Inferior parietal cortex (tissue), 1 donor: ENCODE measurements around the gene PIK3R5.
A peak's percentile ranks its signal among the peaks of the same experiment; 100 is the strongest.
"Not testable (repeated sequence)": the region's sequence is repeated elsewhere in the genome, so short reads cannot be mapped to it uniquely, and the experiment has no call there.

Experiments
- DNase-seq: peaks from one replicate; pipeline ENCODE4 v3.0.0-alpha.2; 2016; ENCODE audit errors: extremely low spot score

The PIK3R5 gene, protein sequence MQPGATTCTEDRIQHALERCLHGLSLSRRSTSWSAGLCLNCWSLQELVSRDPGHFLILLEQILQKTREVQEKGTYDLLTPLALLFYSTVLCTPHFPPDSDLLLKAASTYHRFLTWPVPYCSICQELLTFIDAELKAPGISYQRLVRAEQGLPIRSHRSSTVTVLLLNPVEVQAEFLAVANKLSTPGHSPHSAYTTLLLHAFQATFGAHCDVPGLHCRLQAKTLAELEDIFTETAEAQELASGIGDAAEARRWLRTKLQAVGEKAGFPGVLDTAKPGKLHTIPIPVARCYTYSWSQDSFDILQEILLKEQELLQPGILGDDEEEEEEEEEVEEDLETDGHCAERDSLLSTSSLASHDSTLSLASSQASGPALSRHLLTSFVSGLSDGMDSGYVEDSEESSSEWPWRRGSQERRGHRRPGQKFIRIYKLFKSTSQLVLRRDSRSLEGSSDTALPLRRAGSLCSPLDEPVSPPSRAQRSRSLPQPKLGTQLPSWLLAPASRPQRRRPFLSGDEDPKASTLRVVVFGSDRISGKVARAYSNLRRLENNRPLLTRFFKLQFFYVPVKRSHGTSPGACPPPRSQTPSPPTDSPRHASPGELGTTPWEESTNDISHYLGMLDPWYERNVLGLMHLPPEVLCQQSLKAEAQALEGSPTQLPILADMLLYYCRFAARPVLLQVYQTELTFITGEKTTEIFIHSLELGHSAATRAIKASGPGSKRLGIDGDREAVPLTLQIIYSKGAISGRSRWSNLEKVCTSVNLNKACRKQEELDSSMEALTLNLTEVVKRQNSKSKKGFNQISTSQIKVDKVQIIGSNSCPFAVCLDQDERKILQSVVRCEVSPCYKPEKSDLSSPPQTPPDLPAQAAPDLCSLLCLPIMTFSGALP

DNA sequence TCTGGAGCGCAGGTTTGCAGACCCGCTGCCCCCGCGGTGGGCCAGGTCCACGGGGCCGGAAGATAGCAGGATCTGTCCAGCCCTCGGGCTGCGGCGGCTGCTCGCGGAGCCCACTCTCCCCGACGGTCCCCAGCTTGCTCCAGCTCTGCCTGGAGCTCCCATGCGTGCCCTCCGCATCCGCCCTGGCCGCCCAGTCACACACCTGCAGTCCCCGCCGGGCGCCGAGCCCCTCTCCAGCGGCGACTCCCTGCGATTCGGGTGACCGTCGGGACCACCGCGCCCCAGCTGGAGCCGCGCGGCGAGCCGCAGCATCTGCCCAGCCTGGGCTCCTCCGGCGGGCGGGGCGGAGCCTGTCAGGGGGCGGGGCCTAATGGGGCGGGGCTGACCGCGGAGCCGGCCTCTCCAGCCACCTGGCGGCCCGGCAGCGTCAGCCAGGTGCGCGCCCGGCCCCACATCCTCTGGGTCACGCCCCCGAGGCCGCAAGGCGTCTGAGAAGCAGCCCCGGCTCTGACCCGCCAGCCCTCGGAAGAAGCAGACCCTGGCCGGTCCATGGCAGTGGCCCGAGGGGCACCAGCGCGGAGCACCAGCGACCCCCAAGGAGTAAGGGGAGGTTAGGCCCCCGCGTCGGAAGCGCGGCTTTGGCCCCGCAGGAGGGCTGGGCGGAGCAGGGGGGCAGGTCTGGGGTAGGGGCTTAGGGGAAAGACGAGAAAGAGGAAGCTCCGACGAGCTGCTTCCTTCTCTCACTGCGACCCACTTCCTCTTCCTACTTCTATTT is at the start of gene PIK3R5:
Gene PIK3R5 (minus strand): TSS at position 314 of the 775 bp plus-strand sequence. CDS start 54,213 bp downstream, outside the sequence.
- no peak for DNase-seq

DNA sequence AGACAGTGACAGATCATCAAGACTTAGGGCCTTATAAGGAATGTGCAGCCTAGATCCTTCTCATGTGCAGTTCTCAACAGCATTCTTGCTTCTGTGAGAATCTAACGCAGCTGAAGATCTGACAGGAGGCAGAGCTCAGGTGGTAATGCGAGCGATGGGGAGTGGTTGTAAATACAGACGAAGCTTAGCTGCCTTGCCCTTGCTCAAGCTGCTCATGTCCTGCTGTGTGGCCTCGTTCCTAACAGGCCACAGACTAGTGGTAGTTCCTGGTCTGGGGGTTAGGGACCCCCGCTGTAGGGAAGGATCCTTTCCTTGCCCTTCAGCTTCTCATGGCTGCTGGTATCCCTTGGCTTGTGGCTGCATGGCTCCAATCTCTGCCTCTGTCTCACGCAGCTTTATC is 45.5 kb upstream of the PIK3R5 start:
- no peak for DNase-seq

DNA sequence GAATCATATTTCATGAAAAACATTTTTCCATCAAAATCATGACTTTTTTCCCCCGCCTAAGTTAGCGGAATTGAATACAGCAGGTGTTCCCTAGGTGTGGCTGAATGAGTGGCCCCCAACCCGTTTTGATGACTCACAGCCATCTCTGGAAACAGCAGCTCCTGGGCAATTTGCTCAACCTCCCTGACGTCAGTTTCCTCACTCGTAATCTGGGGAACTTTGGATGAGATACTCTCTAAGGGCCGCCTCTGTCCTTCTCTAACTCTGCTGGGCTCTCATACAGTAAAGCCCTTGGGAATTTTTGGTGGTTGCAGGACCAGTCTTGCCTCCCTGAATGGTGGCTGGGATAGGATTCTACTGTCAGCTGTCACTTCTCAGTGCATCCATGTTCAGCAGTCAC is 44.2 kb upstream of the PIK3R5 start:
- no peak for DNase-seq

DNA sequence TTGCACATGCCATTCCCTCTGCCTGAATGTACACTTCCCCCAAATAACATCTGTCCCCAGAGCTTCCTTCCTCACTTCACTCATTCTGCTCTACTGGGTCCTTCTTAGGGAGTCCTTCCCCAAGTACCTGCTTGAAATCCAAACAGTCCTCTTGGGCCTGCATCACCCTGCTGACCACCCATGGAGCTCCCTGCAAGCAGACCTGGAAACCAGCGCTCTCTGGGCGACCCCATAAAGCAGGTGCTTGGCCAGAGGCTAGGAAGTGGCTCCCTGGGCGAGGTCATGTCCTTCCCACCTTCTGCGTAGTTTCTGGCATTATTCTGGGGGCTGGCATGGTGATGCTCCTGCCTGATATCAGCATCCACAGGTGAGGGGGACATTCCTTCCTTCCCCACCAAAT is 43.6 kb upstream of the PIK3R5 start:
- no peak for DNase-seq

DNA sequence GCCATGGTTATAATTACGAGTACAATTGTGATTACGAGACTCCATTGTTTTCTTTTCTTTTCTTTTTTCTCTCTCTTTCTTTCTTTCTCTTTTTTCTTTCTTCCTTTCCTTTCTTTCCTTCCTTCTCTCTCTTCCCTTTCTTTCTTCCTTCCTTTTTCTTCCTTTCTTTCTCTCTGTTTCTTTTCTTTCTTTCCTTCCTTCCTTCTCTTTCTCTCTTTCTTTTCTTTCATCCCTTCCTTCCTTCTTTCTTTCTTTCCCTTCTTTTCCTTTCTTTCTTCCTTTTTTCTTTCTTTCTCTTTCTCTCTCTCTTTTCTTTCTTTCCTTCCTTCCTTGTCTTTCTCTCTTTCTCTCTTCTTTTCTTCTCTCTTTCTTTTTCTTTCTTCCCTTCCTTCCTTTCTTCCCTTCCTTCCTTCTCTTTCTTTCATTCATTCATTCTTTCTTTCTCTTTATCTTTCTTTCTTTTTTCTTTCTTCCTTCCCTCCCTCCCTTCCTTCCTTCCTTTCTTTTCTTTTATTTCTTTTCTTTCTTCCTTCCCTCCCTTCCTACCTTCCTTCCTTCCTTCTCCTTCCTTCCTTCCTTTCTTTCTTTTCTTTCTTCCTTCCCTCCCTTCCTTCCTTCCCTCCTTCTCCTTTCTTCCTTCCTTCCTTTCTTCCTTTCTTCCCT is 41.7 kb upstream of the PIK3R5 start:
- no peak for DNase-seq

DNA sequence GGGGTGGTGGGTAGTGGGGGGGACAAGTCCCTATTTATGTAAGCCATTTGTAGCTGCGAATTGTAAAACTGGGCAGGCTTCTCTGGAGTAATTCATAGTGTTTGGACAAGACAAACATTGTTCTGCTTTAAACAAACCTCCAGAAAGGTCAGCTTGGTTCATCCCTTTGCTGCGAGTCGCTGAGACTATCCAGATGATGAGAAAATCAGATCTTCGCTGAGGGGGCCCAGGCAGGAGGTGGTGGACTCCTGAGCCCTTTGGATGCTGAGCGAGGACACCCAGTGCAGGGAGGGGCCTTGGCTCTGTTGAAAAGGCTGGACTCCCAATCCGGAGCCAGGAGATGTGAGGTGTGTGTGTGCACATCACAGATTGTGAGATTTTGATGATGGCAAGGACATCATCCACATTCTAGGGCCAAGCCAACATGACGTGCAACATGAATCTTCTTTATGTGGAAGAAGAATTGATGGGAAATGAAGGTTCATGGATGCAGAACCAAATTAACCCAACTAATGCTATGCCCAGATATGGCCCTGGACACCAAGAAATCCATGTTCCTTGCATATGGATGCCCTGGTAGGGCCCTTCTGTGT is 40.8 kb upstream of the PIK3R5 start:
- DNase-seq: no peak

DNA sequence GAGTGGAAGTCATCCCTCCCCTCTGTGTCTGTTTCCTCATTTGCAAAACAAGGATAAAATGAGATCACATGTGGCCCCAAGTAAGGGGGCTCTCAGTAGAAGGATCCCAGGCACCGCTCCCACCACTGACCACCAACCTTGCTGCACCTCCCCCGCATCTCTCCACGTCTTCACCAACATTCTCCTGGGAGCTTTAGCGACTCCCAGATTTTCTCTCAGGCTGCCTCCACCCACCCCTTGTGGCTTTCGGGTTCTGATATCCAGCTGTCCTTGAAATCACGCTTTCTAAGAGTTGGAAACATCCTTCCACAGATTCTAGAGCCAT is 39.4 kb upstream of the PIK3R5 start:
- DNase-seq: no peak

DNA sequence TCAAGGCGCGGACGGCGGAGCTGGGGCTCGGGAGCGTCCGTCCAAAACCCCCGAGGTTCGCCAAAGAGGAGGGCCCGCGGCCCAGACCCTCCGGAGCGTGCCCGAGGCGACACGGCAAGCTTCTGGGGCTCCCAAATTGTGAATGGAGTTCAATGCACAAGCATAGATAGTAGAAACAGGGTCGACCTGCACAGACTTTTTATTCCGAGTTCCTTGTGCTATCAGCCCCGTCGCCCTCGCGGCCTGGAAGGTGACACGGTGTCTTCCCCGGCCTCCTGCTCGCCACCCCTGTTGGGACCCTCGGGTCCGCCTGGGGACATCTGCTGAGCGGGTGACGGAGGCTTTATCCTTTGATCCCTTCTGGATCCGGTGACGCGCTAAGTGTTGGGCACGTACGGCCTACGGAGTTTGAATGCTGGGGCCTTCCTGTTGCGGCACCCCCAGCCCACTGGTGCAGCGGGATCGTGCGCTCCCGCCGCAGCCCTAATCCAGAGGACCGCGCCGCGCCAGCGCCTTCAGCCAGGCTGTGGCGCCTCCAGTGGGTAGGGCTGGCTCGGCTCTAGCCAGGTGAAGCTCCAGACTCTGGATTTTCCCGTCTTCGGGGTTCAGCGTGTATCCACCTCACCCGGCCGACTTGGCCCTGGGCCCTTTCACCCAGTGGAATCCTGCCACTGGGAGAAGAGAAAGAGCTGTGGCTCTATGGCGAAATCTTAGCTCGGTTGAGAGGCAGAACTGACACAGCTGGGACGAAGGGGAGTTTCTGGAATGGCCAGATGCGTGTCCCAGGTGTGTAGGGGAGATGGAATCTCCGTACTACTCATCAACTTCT is 38.8 kb upstream of the PIK3R5 start:
- no peak for DNase-seq

DNA sequence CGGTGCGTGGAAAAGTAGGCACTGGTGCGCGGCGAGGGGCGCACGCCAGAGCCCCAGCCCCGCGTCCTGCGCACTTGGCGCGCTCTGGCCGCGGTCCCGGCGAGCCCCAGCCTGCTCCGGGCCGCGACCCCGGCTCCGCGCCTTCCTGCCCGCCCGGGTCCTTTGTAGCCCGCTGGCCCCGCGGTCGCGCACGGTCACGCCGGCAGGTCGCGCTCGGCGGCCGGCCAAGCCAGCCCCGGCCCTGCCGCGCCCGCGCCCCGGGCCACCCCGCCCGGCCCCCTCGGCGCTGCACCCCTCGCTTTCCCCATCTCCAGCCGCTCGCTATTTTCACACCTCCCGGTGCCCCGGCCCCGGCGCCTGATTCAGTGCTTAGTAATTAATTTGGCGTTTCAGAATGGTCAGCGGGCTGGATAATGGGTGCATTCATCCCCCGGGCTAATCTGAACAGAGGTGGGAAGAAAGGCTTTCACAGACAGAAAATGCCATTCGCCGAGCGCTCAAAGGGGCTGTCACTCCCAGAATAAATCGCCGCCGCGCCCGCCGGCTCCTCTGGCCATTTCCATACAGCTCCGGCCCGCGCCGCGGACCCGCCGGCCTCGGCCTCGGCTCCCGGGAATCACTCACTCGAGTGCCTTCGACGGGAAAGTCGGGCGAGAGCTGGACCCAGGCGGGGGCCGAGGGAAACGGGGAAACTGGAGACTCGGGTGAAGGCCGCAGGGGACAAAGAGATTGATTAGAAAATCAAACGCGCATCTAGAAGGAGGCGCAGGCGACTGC is 38.0 kb upstream of the PIK3R5 start:
- DNase-seq: no peak

DNA sequence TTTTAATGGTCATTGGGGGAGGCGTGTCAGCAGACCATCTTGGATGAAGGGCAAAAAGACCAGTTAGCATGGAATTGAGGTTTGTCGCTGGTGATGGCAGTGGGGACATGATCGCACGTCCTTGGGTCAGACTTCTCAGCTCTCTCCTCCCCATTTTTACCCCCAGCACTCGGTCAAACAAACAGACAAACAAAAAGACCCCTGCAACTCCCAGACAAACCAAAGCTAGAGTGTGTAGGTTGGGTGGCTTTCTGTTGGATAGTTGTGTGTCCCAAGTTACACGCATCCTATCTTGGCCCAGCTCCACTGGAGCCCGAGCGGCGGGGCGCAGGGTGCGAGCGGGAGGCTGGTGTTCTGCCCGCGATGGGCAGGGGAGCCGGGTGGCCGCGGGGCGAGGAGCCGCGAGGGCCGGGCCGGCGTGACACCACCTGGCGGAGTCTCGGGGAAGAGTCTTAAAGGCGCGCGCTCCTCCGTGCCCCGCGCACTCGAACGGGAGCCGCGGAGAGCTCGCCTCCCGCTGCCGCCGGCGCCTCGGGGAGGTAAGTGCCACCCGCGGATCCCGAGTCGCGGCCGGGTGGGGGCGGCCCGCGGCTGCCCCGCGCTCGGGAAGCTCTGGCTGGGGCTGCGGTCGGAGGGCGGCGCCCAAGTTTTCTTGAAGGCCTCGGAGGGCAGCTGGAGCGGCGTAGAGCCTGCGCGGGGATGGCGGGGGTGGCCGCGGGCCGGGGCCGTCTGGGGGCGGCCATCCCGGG is 37.3 kb upstream of the PIK3R5 start:
- no peak for DNase-seq

DNA sequence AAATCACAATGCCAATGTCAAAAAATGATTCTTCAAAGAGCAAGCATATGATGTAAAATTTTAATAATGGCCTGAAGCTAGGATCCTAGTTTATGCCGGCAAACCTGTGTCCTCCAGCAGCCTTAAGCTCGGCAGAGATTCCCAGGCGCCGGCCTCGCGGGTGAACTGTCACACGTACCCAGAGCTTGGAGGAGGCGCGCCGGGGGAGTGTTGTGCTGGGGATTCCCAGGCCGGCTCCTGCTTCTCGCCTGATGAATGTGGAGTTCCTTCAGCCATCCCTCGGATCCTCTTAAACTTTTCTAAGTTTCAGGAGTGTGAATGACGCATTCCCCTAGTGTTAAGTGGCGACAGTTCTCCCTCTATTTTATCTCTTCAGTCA is 36.7 kb upstream of the PIK3R5 start:
- no peak for DNase-seq

DNA sequence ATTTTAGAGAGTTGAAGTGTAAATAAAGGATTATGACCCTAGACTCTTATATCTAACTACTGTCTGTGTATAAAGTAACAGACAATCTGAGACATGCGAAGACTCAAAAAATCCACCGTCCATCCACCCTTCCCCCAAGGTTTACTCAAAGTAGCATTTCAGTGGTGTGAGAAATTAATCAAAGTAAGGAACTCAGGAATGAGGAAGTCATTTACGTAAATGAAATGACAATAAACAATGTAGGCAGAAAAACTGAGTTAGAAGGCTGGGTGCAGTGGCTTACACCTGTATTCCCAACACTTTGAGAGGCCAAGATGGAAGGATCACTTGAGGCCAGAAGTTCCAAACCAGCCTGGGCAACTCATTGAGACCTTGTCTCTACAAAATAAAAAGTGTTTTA is 36.1 kb upstream of the PIK3R5 start:
- no peak for DNase-seq

DNA sequence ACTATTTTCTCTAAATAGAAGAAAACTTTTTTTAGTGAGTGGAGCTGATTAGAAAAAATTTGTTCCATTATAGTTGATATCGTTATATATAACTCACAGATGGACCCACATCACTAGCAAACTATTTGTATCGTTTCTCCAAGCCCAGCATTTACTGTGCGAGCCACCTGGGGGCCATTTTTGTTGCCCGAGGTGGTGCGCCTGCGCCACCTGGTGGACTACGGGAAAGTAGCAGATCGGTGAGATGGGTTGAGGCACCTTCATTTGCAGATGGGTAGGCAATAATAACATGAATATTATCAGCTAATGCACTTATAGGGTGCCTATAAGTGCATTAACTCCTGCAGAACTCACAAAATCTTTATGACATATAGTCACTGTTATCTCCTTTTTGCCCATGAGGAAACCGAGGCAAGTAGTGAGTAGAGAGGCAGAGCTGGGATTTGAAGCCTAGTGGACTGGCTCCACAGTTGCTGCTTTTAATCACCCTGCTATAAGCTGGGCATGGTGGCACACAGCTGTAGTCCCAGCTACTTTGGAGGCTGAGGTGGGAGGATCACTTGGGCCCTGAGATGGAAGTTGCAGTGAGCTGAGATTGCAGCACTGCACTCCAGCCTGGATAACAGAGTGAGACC is 32.6 kb upstream of the PIK3R5 start:
- DNase-seq: peak; percentile 14

DNA sequence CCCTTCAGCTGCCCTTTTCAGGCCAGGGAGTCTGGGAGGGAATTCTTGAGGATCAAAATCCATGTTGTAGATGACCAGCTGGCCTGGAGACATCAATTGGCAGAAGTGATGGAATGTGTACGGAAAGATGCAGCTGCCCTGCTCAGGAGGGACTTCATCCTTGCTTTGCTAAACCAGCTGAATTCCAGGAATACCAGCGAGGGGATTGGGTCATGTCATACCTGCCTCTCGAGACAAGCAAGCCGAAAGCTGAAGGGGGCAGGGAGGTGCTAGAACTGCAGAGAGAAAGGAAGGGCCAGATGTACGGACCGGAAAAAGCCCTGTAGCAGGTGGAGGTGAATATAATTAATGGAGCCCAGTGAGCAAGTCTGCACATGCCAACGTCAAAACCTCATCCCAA is 30.2 kb upstream of the PIK3R5 start:
- DNase-seq: no peak

DNA sequence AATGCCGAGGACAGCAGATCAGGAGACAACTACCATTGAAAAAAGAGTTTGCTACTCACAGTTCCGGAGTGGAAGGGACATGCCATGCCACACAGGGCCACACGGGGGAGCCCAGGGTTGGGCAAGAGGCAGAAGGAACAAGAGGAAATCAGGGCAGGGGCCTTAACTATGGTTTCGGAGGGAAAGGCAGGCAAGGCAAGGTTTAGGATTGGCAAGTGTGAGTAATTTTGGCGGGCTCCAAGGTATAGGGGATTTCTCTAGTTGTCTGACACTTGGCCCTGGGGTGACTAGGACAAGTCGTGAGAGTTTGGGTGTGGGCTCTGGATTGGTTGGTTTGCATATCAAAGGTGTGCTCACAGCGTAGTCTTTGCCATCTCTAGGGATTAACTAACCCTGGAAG is 28.8 kb upstream of the PIK3R5 start:
- peak; percentile 55 for DNase-seq

DNA sequence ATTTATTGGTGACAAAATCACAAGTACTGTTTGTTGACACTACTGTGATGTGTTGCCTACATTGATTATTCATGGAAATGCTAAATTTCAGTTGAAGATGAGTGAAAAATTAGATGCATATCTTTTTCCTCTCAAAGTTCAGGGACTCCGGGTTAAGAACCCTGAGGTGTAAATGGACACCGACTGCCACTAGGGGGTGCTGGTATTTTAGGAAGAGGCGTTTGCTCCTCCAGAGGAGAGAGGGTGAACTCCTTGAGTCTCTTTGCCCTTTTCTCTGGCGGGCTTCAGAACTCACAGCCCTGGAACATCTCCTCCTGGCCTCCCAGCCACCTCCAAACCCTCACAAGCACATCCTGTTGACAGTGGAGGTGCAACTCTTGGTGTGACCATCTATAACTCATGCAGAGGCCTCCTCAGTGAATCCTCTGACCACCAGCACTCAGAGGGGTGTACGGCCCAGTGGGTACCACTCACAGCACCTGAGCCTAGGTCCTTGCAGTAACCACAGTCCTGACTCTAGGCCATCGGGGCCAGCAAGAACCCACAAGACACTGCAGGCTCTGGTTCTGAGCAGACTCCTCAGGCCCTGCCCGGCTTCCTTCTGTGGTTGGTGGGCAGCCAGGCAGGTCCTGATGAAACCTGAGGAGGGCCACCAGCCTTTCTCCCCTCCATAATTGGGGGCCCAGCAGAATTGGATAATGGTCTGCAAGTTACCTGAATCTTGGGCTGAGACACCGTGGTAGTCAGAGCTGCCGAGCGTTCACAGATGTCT is 26.2 kb upstream of the PIK3R5 start:
- DNase-seq: peak; percentile 79

DNA sequence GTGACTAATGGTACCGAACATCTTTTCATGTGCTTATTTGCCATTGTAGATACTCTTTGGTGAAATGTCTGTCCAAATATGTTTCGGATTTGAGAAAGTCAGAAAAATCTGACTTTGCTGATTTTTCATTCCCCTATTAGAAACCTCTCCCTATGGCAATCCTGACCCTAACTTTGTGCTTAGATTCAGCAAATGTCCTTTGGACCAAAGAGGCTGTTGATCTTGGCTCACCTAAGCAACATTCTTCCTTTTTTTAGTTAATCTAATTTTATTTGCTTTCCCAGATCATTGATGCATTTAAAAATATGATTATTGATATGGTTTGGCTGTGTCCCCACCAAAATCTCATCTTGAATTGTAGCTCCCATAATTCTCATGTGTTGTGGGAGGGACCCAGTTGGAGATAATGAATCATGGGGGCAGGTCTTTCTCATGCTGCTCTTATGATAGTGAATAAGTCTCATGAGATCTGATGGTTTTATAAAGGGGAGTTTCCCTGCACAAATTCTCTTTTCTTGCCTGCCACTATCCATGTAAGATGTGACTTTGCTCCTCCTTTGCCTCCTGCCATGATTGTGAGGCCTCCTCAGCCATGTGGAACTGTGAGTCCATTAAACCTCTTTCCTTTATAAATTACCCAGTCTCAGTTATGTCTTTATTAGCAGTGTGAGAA is 22.9 kb upstream of the PIK3R5 start:
- DNase-seq: not testable (repeated sequence)
